Skeletal muscle cell (primary cell): ENCODE data around the gene DNAJB1.

Source experiments
- DNase-seq: peaks from one replicate; pipeline ENCODE4 v3.0.0-alpha.2; 2010; ENCODE audit warnings: low read depth
- H3K4me3 ChIP-seq: 2 replicates; pipeline ENCODE4 v1.5.1; 2011; ENCODE audit warnings: low read depth, mild to moderate bottlenecking, control low read depth, low read length, moderate library complexity

DNAJB1 gene

GRCh38 chr19:14477418-14478112 is 40.6 kb downstream of the DNAJB1 start:
- H3K4me3 ChIP-seq, result no peak overlapping the region
- DNase-seq, result no peak

DNA sequence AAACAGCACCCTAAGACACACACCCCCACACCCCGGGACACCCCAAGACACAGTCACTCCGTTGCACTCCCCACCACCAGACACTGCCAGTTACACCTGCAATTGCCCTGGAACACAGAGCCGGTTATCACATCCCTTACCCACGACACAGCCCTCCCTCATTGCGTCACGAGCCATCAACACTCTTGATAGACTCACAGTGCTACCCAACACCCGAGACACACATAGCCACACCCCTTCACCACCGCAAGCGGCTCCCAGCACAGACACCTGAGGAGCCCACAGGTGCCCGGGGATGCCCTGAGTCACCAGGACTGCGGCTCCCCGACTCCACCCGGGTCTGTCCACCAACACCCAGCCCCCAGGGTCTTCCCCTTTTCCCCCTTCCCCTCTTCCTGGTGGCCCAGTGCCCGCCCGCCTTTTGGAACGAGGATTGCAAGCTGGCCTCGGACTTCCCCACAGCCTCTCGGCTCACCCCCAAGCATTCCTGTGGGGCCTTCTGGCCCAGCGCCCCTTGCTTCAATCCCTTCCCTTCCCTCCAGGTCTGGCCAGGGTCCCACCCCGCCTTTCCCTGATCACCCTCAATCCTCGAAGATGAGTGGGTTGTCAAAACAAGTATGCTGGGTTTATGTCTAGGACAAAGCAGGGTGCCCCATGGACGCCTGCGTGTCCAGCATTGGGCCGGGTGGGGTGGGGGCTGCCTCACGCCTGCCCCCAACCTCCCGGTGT is 41.4 kb downstream of the DNAJB1 start:
- DNase-seq, result peak; percentile 54
- no peak overlapping the region for H3K4me3 ChIP-seq

DNA sequence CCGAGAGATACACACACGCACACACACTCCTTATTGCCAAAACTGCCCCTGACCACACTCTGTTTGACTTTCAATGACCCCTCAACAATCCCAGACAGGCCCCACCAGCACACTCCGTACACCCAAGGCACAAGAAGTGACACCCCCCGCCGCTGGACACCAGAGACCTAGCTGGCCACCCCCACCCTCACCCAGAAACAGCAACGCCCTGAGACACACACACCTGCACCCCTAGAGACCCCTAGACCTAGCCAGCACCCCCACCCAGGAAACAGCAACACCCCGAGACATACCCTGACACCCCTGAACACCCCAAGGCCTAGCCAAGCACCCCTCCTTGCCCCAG is 41.9 kb downstream of the DNAJB1 start:
- no peak for DNase-seq
- no peak overlapping the region for H3K4me3 ChIP-seq

DNA sequence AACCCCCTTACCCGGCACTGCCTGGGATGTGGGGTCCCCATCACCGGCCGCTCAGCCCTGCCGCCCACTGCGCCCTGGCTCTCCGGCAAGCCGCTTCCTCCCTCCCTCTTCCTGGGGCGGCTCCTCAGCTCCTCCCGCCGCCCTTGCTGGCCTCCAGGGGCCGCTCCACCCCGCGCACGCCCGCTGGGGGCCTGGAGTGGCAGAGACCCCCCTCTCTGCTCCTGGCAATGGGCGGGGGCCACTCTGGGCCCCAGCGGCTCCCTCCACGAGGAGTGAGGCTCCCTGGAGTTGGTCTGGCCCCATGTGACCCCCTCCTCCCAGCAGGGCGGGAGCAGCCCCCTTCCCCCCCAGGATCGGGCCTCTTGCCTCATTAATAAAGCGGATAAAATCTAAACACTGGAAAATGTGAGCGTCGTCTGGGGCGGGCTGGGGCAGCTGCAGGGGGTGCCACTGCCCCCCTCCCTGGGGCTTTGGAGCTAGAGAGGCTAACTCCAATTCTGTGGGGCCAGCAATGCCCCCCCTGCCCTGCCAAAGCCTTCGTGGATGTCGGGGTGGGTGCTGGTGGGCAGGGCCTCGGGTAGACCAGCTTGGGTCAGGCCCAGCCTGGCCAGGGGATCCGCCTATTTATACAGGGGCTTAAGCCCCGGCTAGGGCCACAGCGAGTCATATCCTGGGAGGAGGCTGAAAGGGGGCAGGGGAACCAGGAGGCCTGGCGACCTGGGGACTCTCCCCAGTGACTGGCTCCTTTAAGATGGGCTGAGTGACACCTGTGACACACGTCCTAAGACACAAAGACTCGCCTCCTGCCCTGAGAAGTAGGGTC is 42.7 kb downstream of the DNAJB1 start, which contains the start of gene PTGER1:
TSS of gene PTGER1 (minus strand) at position 104 of the 823 bp plus-strand sequence. CDS start 1,034 bp downstream, outside the sequence.
- H3K4me3 ChIP-seq, result no peak within 1 kb of the TSS

GRCh38 chr19:14474827-14475226 is 43.4 kb downstream of the DNAJB1 start:
- H3K4me3 ChIP-seq, result no peak overlapping the region
- no peak for DNase-seq

More for the DNA sequence above, 42.7 kb downstream of the DNAJB1 start, which contains the start of gene PTGER1:
- no peak for DNase-seq

DNA sequence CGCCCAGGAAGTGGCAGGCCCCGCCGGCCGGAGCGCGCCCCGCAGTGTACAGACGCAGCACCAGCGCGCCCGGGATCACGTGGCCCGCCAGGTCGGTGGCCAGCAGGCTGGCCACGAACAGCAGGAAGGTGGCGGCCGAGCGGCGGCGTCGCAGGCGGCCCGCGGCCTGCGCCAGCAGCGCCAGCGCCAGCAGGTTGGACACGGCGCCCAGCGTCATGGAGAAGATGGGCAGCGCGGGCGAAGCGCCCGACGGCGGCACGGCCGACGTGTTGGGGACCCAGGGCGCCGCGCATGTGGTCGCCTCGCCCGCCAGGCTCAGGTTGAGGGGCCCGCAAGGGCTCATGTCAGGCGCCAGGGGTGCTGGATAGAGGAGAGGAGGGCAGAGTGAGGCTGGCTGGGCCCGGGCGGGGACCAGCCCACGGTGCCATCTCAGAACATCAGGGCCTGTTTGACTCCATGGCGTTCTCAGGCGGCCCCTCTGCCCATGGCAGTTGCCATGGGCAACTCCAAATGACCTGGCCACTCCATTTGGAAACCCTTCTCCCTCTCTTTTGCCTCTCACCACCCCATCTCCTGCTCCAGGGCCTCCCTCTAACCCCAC is 44.1 kb downstream of the DNAJB1 start:
- no peak for DNase-seq

DNA sequence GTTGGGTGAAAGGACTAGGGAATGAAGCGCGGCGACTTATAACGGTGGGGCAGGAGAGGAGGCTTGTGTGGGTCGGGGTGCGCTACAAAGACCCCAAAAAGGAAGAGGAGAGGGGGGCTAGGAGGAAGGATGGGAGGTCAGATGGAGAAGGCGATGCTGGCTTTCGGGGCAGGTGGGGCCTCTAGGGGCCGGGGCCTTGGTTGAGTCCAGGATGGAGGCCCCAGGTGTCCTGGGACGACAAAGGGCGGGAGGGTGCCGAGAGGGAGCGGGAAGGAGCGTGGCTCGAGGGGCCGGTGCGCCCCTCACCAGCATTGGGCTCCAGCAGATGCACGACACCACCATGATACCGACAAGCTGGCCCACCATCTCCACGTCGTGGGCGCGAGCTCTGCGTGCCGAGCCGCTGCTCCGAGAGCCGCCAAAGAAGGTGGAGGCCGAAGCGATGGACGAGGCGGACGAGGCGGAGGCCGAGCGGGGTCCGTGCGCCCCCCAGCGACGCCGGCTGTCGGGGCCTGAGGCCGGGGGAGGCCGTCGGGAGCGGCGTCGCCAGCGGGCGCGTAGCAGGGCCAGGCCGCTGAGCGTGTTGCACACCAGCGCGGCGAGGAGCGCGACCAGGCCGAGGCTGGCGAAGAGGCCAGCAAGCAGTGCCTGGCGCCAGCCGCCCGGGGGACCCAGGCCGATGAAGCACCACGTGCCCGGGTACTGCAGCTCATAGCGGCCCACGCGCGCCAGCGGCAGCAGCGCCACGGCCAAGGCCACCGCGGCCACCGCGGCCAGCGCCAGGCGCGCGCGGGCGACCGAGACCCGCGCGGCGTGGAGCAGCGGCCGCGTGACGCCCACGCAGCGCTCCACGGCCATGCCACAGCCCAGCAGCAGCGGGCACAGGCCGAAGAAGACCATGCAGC is 44.9 kb downstream of the DNAJB1 start:
- DNase-seq, result no peak
- no peak overlapping the region for H3K4me3 ChIP-seq

More for the DNA sequence above, 44.1 kb downstream of the DNAJB1 start:
- no peak overlapping the region for H3K4me3 ChIP-seq

- no peak for DNase-seq
- H3K4me3 ChIP-seq, result no peak overlapping the region
These were observed 45.8 kb downstream of the DNAJB1 start for GRCh38 chr19:14472202-14472938.

GRCh38 chr19:14471436-14472187 is 46.6 kb downstream of the DNAJB1 start:
- no peak for DNase-seq
- no peak overlapping the region for H3K4me3 ChIP-seq

GRCh38 chr19:14470031-14470876 is 47.9 kb downstream of the DNAJB1 start:
- DNase-seq, result no peak
- no peak overlapping the region for H3K4me3 ChIP-seq

- H3K4me3 ChIP-seq, result no peak overlapping the region
- no peak for DNase-seq
These were observed 50.4 kb downstream of the DNAJB1 start for GRCh38 chr19:14467816-14468215.

- DNase-seq, result no peak
- H3K4me3 ChIP-seq, result no peak overlapping the region
These were observed 50.8 kb downstream of the DNAJB1 start for GRCh38 chr19:14467391-14467790.
